ENCODE results near the gene AUH.

GRCh38 chr9:91336786-91337185, 24.9 kb downstream of the AUH start:
- TF ChIP-seq CTCF (IDR thresholded peaks at IDR 0.05; ENCODE audit: insufficient read depth, low read depth, low read length), result no peak
- TF ChIP-seq EZH2 (IDR thresholded peaks at IDR 0.05; ENCODE audit: insufficient read depth, low read length), result no peak
